H1 (cell line): Measurements from ENCODE around the gene ZNF618. TPM values are rescaled to one million over a fixed set of nuclear protein-coding genes. Genes with fewer than 3 reads are reported as not detected.

ENCODE experiments used
- CTCF ChIA-PET: fragments of 300-600 bp; sonication (Branson Sonifier 250); formaldehyde crosslinking; loops from one replicate; lab custom pipeline; 2021; ENCODE audit not compliant: partially characterized antibody; lab: Charles Lee
- POLR2A ChIA-PET: fragments of 300-600 bp; sonication (Branson Sonifier 250); formaldehyde crosslinking; loops from one replicate; lab custom pipeline; 2021; ENCODE audit warnings: inconsistent platforms; ENCODE audit not compliant: partially characterized antibody; lab: Charles Lee
- DNase-seq, 2 experiments: peaks; one replicate each; pipeline versions ENCODE4 v3.0.0 to v3.0.0-alpha.2; 2010 to 2022; ENCODE audit warnings: low spot score in 2 of 2, low read depth in 1 of 2, mixed read lengths in 1 of 2
- FAIRE-seq: peaks from 2 replicates; lab custom pipeline; 2011; peaks lifted over from hg19 to GRCh38; lab: Jason Lieb, UNC
- H2AFZ ChIP-seq: 2 replicates; pipeline ENCODE4 v1.8.1; 2012; ENCODE audit warnings: low read length, inconsistent platforms
- H2AK5ac ChIP-seq: 2 replicates; pipeline ENCODE4 v1.6.1; 2013; ENCODE audit warnings: low read depth, low read length
- H2BK120ac ChIP-seq: replicated peaks from 2 replicates; pipeline ENCODE3; 2013; ENCODE audit warnings: low read depth, low read length, inconsistent platforms
- H2BK12ac ChIP-seq: 2 replicates; pipeline ENCODE4 v1.6.1; 2013; ENCODE audit warnings: low read depth, low read length
- H2BK15ac ChIP-seq: 2 replicates; pipeline ENCODE4 v1.6.1; 2013; ENCODE audit warnings: low read length
- H2BK20ac ChIP-seq: 2 replicates; pipeline ENCODE4 v1.6.1; 2013; ENCODE audit warnings: low read length
- H2BK5ac ChIP-seq: 2 replicates; pipeline ENCODE4 v1.6.1; 2013; ENCODE audit warnings: low read depth, low read length
- H3K14ac ChIP-seq: 2 replicates; pipeline ENCODE4 v1.6.1; 2013; ENCODE audit warnings: inconsistent platforms; ENCODE audit not compliant: insufficient read length
- H3K18ac ChIP-seq: 2 replicates; pipeline ENCODE4 v1.6.1; 2013; ENCODE audit warnings: low read length; ENCODE audit errors: extremely low read depth
- H3K23ac ChIP-seq: 2 replicates; pipeline ENCODE4 v1.6.1; 2013; ENCODE audit warnings: inconsistent platforms; ENCODE audit not compliant: insufficient read length
- H3K23me2 ChIP-seq: 2 replicates; pipeline ENCODE4 v1.6.1; 2013; ENCODE audit warnings: low read depth, low read length
- H3K27ac ChIP-seq: 2 replicates; pipeline ENCODE4 v1.6.1; 2011; ENCODE audit warnings: low read depth, low read length, inconsistent platforms
- H3K27me3 ChIP-seq, 4 experiments: replicated peaks in 1 of 4; 1 replicate in 1 of 4; 2 replicates in 3 of 4; pipeline versions ENCODE4 v1.6.1 to v1.8.1; 2011 to 2013; ENCODE audit warnings: low read length in 3 of 4, mild to moderate bottlenecking in 3 of 4, inconsistent platforms in 2 of 4, mixed read lengths in 2 of 4, moderate library complexity in 1 of 4; ENCODE audit not compliant: control insufficient read depth in 3 of 4, insufficient read depth in 3 of 4; ENCODE audit errors: extremely low read depth in 1 of 4
- H3K36me3 ChIP-seq, 4 experiments: 2 replicates each; pipeline versions ENCODE4 v1.6.1 to v1.8.1; 2011 to 2013; ENCODE audit warnings: mild to moderate bottlenecking in 4 of 4, low read length in 3 of 4, moderate library complexity in 2 of 4, control low read depth in 1 of 4, inconsistent platforms in 1 of 4; ENCODE audit not compliant: insufficient read depth in 4 of 4, control insufficient read depth in 2 of 4
- H3K4ac ChIP-seq: replicated peaks from 2 replicates; pipeline ENCODE3; 2013; ENCODE audit warnings: low read length, low read depth, mixed read lengths, inconsistent platforms; ENCODE audit not compliant: insufficient read length
- H3K4me1 ChIP-seq, 4 experiments: replicated peaks in 1 of 4; 1 replicate in 1 of 4; 2 replicates in 3 of 4; pipeline versions ENCODE4 v1.6.1 to v1.8.1; 2011 to 2013; ENCODE audit warnings: low read length in 3 of 4, inconsistent platforms in 2 of 4, mixed read lengths in 1 of 4; ENCODE audit not compliant: insufficient read depth in 4 of 4, control insufficient read depth in 3 of 4
- H3K4me2 ChIP-seq, 2 experiments: 2 replicates each; pipeline versions ENCODE4 v1.6.1 to v1.8.1; 2011 to 2013; ENCODE audit warnings: low read depth in 2 of 2, low read length in 2 of 2, control low read depth in 1 of 2, inconsistent platforms in 1 of 2, mild to moderate bottlenecking in 1 of 2; ENCODE audit not compliant: insufficient read depth in 1 of 2
- H3K4me3 ChIP-seq, 4 experiments: fragments of 200-600, 300-600 bp in 1 of 4; sonication (generic), shearing (Covaris generic), sonication (Bioruptor Twin) in 1 of 4; 2 replicates each; pipeline versions ENCODE4 v1.5.1 to v1.8.1; 2011 to 2016; ENCODE audit warnings: low read length in 4 of 4, low read depth in 3 of 4, control low read depth in 2 of 4, inconsistent platforms in 2 of 4, mild to moderate bottlenecking in 2 of 4, mixed read lengths in 1 of 4, moderate library complexity in 1 of 4; ENCODE audit not compliant: insufficient read depth in 2 of 4; ENCODE audit errors: extremely low read depth in 1 of 4
- H3K56ac ChIP-seq: replicated peaks from 2 replicates; pipeline ENCODE3; 2013; ENCODE audit warnings: low read depth, mild to moderate bottlenecking, mixed read lengths, low read length, inconsistent platforms; ENCODE audit not compliant: insufficient read length
- H3K79me1 ChIP-seq: 2 replicates; pipeline ENCODE4 v1.6.1; 2013; ENCODE audit warnings: low read depth, low read length, control low read depth
- H3K79me2 ChIP-seq, 2 experiments: 2 replicates each; pipeline versions ENCODE4 v1.6.1 to v1.8.1; 2012 to 2013; ENCODE audit warnings: low read length in 2 of 2, mild to moderate bottlenecking in 2 of 2, inconsistent platforms in 1 of 2; ENCODE audit not compliant: insufficient read depth in 2 of 2, control insufficient read depth in 1 of 2
- H3K9ac ChIP-seq, 4 experiments: replicated peaks in 1 of 4; 1 replicate in 1 of 4; 2 replicates in 3 of 4; pipeline versions ENCODE4 v1.6.1 to v1.8.1; 2011 to 2013; ENCODE audit warnings: low read depth in 3 of 4, low read length in 3 of 4, control low read depth in 2 of 4, mild to moderate bottlenecking in 2 of 4, moderate library complexity in 2 of 4, inconsistent platforms in 1 of 4; ENCODE audit errors: extremely low read depth in 1 of 4
- H3K9me3 ChIP-seq, 2 experiments: 2 replicates each; pipeline versions ENCODE4 v1.6.1 to v1.8.1; 2012 to 2013; ENCODE audit warnings: mild to moderate bottlenecking in 2 of 2, moderate library complexity in 2 of 2, control low read depth in 1 of 2, inconsistent platforms in 1 of 2, low read depth in 1 of 2, low read length in 1 of 2, mixed read lengths in 1 of 2; ENCODE audit not compliant: insufficient read depth in 2 of 2
- H4K20me1 ChIP-seq, 2 experiments: replicated peaks in 1 of 2; 2 replicates each; pipeline versions ENCODE3 to v1.8.1; 2011 to 2013; ENCODE audit warnings: inconsistent platforms in 2 of 2, low read length in 2 of 2, mild to moderate bottlenecking in 1 of 2; ENCODE audit not compliant: insufficient read depth in 2 of 2, control insufficient read depth in 1 of 2
- H4K5ac ChIP-seq: 2 replicates; pipeline ENCODE4 v1.6.1; 2013; ENCODE audit warnings: low read length, low read depth, mixed read lengths, inconsistent platforms; ENCODE audit not compliant: insufficient read length
- H4K8ac ChIP-seq: 2 replicates; pipeline ENCODE4 v1.8.0; 2013; ENCODE audit warnings: mild to moderate bottlenecking, moderate library complexity, low read length, inconsistent platforms; ENCODE audit not compliant: insufficient read depth; ENCODE audit errors: extremely low read depth
- H4K91ac ChIP-seq: replicated peaks from 2 replicates; pipeline ENCODE3; 2013; ENCODE audit warnings: low read length, mixed read lengths, inconsistent platforms; ENCODE audit not compliant: insufficient read length
- BRCA1 ChIP-seq: IDR thresholded peaks from 2 replicates; pipeline ENCODE4 v1.6.1; 2012; ENCODE audit warnings: low read depth, low read length, improper control_type of control experiment
- CEBPB ChIP-seq: IDR thresholded peaks from 2 replicates; pipeline ENCODE4 v1.6.1; 2012; ENCODE audit warnings: low read depth, low read length
- EZH2 ChIP-seq: fragments of 200-600 bp; sonication (generic); IDR thresholded peaks from 2 replicates; pipeline ENCODE4 v1.7.1; 2012; ENCODE audit warnings: low read depth, mild to moderate bottlenecking, moderate library complexity, low read length, inconsistent platforms; ENCODE audit not compliant: severe bottlenecking
- HDAC2 ChIP-seq, 2 experiments: fragments of 300-600 bp in 1 of 2; sonication (generic) in 1 of 2; IDR thresholded peaks; 2 replicates each; pipeline ENCODE4 v1.6.1; 2011 to 2012; ENCODE audit warnings: low read depth in 2 of 2, low read length in 2 of 2, mild to moderate bottlenecking in 2 of 2, moderate library complexity in 2 of 2, borderline replicate concordance in 1 of 2, inconsistent platforms in 1 of 2
- JUN ChIP-seq: IDR thresholded peaks from 2 replicates; pipeline ENCODE4 v1.6.1; 2011; ENCODE audit warnings: low read depth, mild to moderate bottlenecking, improper control_type of control experiment, low read length
- KDM1A ChIP-seq: fragments of 200-600, 300-600 bp; sonication (generic); IDR thresholded peaks from 2 replicates; pipeline ENCODE4 v1.7.1; 2016; ENCODE audit warnings: mild to moderate bottlenecking, low read length, borderline replicate concordance
- RFX5 ChIP-seq: IDR thresholded peaks from 2 replicates; pipeline ENCODE4 v1.6.1; 2011; ENCODE audit warnings: low read depth, low read length, improper control_type of control experiment, borderline replicate concordance
- RNF2 ChIP-seq: fragments of 200-900, 300-1000 bp; sonication (generic); IDR thresholded peaks from 2 replicates; pipeline ENCODE4 v1.7.1; 2016; ENCODE audit warnings: borderline replicate concordance, low read depth, mild to moderate bottlenecking, antibody characterized with exemption, low read length; ENCODE audit not compliant: poor library complexity, severe bottlenecking; ENCODE audit errors: missing control alignments
- RXRA ChIP-seq: IDR thresholded peaks from 2 replicates; pipeline ENCODE4 v1.6.1; 2011; ENCODE audit warnings: low read depth, mild to moderate bottlenecking, low read length, moderate library complexity; ENCODE audit not compliant: insufficient read depth
- SIN3A ChIP-seq, 2 experiments: IDR thresholded peaks in 1 of 2; conservative IDR thresholded peaks in 1 of 2; 2 replicates each; pipeline ENCODE4 v1.6.1; 2011 to 2012; ENCODE audit warnings: low read length in 2 of 2, improper control_type of control experiment in 1 of 2, low read depth in 1 of 2, mild to moderate bottlenecking in 1 of 2
- SIX5 ChIP-seq: IDR thresholded peaks from 2 replicates; pipeline ENCODE4 v1.6.1; 2011; ENCODE audit warnings: mild to moderate bottlenecking, low read depth, low read length
- TAF1 ChIP-seq: IDR thresholded peaks from 2 replicates; pipeline ENCODE4 v1.6.1; 2011; ENCODE audit warnings: mild to moderate bottlenecking, low read depth, low read length
- TCF12 ChIP-seq: IDR thresholded peaks from 2 replicates; pipeline ENCODE4 v1.6.1; 2011; ENCODE audit warnings: low read depth, mild to moderate bottlenecking, low read length
- ZNF274 ChIP-seq: IDR thresholded peaks from 2 replicates; pipeline ENCODE4 v1.7.0; 2012; ENCODE audit warnings: low read length, borderline replicate concordance; ENCODE audit errors: extremely low read depth
- WGBS, 2 experiments: shearing (Covaris generic) in 1 of 2; methylation state at CpG; one replicate each; pipeline versions ENCODE4 v1.1.6 to v1.1.7; 2013 to 2015; ENCODE audit warnings: low lambda C conversion rate in 2 of 2, mixed read lengths in 2 of 2, inconsistent platforms in 1 of 2, low coverage in 1 of 2, missing lambda C conversion rate in 1 of 2; ENCODE audit not compliant: insufficient replicate concordance in 2 of 2, insufficient coverage in 1 of 2, insufficient read length in 1 of 2; ENCODE audit errors: extremely low coverage in 1 of 2, missing lambda C conversion rate in 1 of 2; 5-methylcytosine and 5-hydroxymethylcytosine counted together
- polyA plus RNA-seq, 7 experiments: library from polyadenylated mRNA; depleted of rRNA in 3 of 7; stranded (reverse) in 5 of 7; unstranded in 2 of 7; fragments of >200 nt in 5 of 7; fragments of 200-250 nt in 2 of 7; gene quantifications; 1 replicate in 5 of 7; 2 replicates in 1 of 7; 4 replicates in 1 of 7; pipeline versions ENCODE4 v1.2.1 to v1.2.3, GENCODE V29; 2011 to 2013; ENCODE audit warnings: missing spikeins in 2 of 7, mixed read lengths in 2 of 7
- total RNA-seq: library from RNA; stranded (reverse); fragmentation: NEBNext Ultra II Directional; extraction: Animal tissue kit (Norgen Biotek cat#: 25700); gene quantifications from 2 replicates; pipeline ENCODE4 v1.2.1, GENCODE V29; 2021

Gene ZNF618
- total and polyA plus RNA-seq, 2 of the 8 experiments (the other 6 are each of a cell fraction or from before 2014, with no cell fraction given), result 9.6 to 28.5 TPM

GRCh38 chr9:114056527-114056926 is 180.4 kb downstream of the ZNF618 start:
- Histone ChIP-seq H3K27ac (no peak overlapping the region), H4K5ac (no peak overlapping the region), H4K8ac (no peak overlapping the region), H3K9me3 (no peaks in the 10 kb centered on the region), H2BK12ac (no peak overlapping the region), H3K27me3 (no peaks in the 10 kb centered on the region), H3K79me2 (no peaks in the 10 kb centered on the region), H2BK20ac (no peak overlapping the region), H3K23ac (no peak overlapping the region), H3K4me2 (no peak overlapping the region), H3K4ac (no peak overlapping the region), H3K14ac (no peak overlapping the region), H3K9ac (no peak overlapping the region), H2AFZ (no peak overlapping the region), H3K79me1 (no peaks in the 10 kb centered on the region), H3K23me2 (no peaks in the 10 kb centered on the region), H3K4me3 (no peak overlapping the region), H3K56ac (no peak overlapping the region), H2BK120ac (no peak overlapping the region), H2BK15ac (no peak overlapping the region), H3K36me3 (peaks cover 0 to 4% (median 2%) of the 10 kb centered on the region in 4 experiments; a peak in 2 of 8 replicates), H4K91ac (no peak overlapping the region), H2BK5ac (no peak overlapping the region), H2AK5ac (no peak overlapping the region), H4K20me1 (no peaks in the 10 kb centered on the region), H3K4me1 (no peaks in the 10 kb centered on the region), H3K18ac (no peak overlapping the region)
- FAIRE-seq (no peak), DNase-seq (peak in 1 of 2 experiments; percentile 33)
- ChIA-PET CTCF (interaction anchor here (1.5 kb wide), 1 partner anchor 319 kb away, joined by 4 read pairs; no protein-coding TSS in a partner anchor), POLR2A (no interaction called here)
- WGBS, 2 experiments, result 91% methylated on average over 5 of the region's 5 CpGs; no CpG with 5 or more reads in 1 of the 2 experiments
- TF ChIP-seq JUN (no peak), TAF1 (no peak), EZH2 (no peak), RFX5 (no peak), SIN3A (conservative IDR thresholded peaks at IDR 0.05 in 1 of 2, IDR thresholded peaks at IDR 0.05 in 1 of 2; ENCODE audit: low read depth in 1 of 2, low read length in 2 of 2) (no peak), RXRA (no peak), RNF2 (no peak), ZNF274 (no peak), CEBPB (no peak), TCF12 (no peak), BRCA1 (no peak), SIX5 (no peak), KDM1A (no peak), HDAC2 (IDR thresholded peaks at IDR 0.05; ENCODE audit: borderline replicate concordance in 1 of 2, low read depth in 2 of 2, low read length in 2 of 2) (no peak)
